ENCODE measurements around the gene CLCN2. TPM values are rescaled to one million over a fixed set of nuclear protein-coding genes. Genes with fewer than 3 reads are reported as not detected.
A peak's percentile ranks its signal among the peaks of the same experiment; 100 is the strongest.

CLCN2 gene
- total RNA-seq, 1 donor from 2014 or later, result 8.3 TPM

GRCh38 chr3:184360070-184360928, 1.1 kb downstream of the CLCN2 start:
- H3K36me3 Mint-ChIP-seq (ENCODE audit: low read depth), result peaks cover 17% of the 10 kb centered on the region
- intact Hi-C loops (cut with micrococcal nuclease), result loop anchor here (5.0 kb wide), 1 partner anchor 167 kb away; no protein-coding TSS in a partner anchor

GRCh38 chr3:184359610-184360009, 1.8 kb downstream of the CLCN2 start:
- Mint-ChIP-seq H3K27me3 (peaks cover 8% of the 10 kb centered on the region), H3K27ac (no peak overlapping the region), H3K36me3 (ENCODE audit: low read depth) (peaks cover 10% of the 10 kb centered on the region), H3K4me1 (peaks cover 8% of the 10 kb centered on the region), H3K9me3 (no peaks in the 10 kb centered on the region), H3K4me3 (peak overlapping the region; percentile 98)
- intact Hi-C loops (cut with micrococcal nuclease), result loop anchor here (5.0 kb wide), 1 partner anchor 168 kb away; no protein-coding TSS in a partner anchor
- no peak for DNase-seq

More at GRCh38 chr3:184360070-184360928, 1.1 kb downstream of the CLCN2 start:
- H3K4me1 Mint-ChIP-seq, result peaks cover 15% of the 10 kb centered on the region
- H3K27ac Mint-ChIP-seq, result peak overlapping the region; percentile 56
- no peaks in the 10 kb centered on the region for H3K9me3 Mint-ChIP-seq
- DNase-seq, result no peak
- H3K4me3 Mint-ChIP-seq, result peak overlapping the region; percentile 98
- H3K27me3 Mint-ChIP-seq, result peaks cover 8% of the 10 kb centered on the region

- no peak for DNase-seq
- intact Hi-C loops (cut with micrococcal nuclease), result no loop called here
- peaks cover 6% of the 10 kb centered on the region for H3K36me3 Mint-ChIP-seq (ENCODE audit: low read depth)
- H3K27ac Mint-ChIP-seq, result no peak overlapping the region
- H3K4me1 Mint-ChIP-seq, result peaks cover 4% of the 10 kb centered on the region
- H3K9me3 Mint-ChIP-seq, result no peaks in the 10 kb centered on the region
- no peak overlapping the region for H3K4me3 Mint-ChIP-seq
- peaks cover 8% of the 10 kb centered on the region for H3K27me3 Mint-ChIP-seq
Measured at GRCh38 chr3:184358921-184359350, 2.5 kb downstream of the CLCN2 start.

GRCh38 chr3:184358124-184358767, 3.2 kb downstream of the CLCN2 start:
- Mint-ChIP-seq H3K4me3 (no peak overlapping the region), H3K27ac (no peak overlapping the region), H3K4me1 (peaks cover 4% of the 10 kb centered on the region), H3K9me3 (no peaks in the 10 kb centered on the region), H3K36me3 (ENCODE audit: low read depth) (peaks cover 2% of the 10 kb centered on the region), H3K27me3 (peaks cover 8% of the 10 kb centered on the region)
- intact Hi-C loops (cut with micrococcal nuclease), result no loop called here
- DNase-seq, result no peak

GRCh38 chr3:184357248-184358123, 3.9 kb downstream of the CLCN2 start:
- no peak overlapping the region for H3K4me3 Mint-ChIP-seq
- intact Hi-C loops (cut with micrococcal nuclease), result no loop called here
- DNase-seq, result no peak
- peaks cover 6% of the 10 kb centered on the region for H3K27me3 Mint-ChIP-seq
- peaks cover 4% of the 10 kb centered on the region for H3K4me1 Mint-ChIP-seq
- H3K9me3 Mint-ChIP-seq, result no peaks in the 10 kb centered on the region
- H3K36me3 Mint-ChIP-seq (ENCODE audit: low read depth), result no peaks in the 10 kb centered on the region
- H3K27ac Mint-ChIP-seq, result no peak overlapping the region

- no peak overlapping the region for H3K27ac Mint-ChIP-seq
- DNase-seq, result no peak
- no peaks in the 10 kb centered on the region for H3K9me3 Mint-ChIP-seq
- no peaks in the 10 kb centered on the region for H3K36me3 Mint-ChIP-seq (ENCODE audit: low read depth)
- peaks cover 5% of the 10 kb centered on the region for H3K27me3 Mint-ChIP-seq
- H3K4me1 Mint-ChIP-seq, result no peaks in the 10 kb centered on the region
- intact Hi-C loops (cut with micrococcal nuclease), result no loop called here
- no peak overlapping the region for H3K4me3 Mint-ChIP-seq
Measured at GRCh38 chr3:184355261-184356040, 6.0 kb downstream of the CLCN2 start.

- DNase-seq, result no peak
- no peaks in the 10 kb centered on the region for H3K9me3 Mint-ChIP-seq
- no peak overlapping the region for H3K4me3 Mint-ChIP-seq
- H3K27me3 Mint-ChIP-seq, result no peaks in the 10 kb centered on the region
- H3K4me1 Mint-ChIP-seq, result no peaks in the 10 kb centered on the region
- no peak overlapping the region for H3K27ac Mint-ChIP-seq
- no peaks in the 10 kb centered on the region for H3K36me3 Mint-ChIP-seq (ENCODE audit: low read depth)
- intact Hi-C loops (cut with micrococcal nuclease), result no loop called here
Measured at GRCh38 chr3:184354754-184355153, 6.7 kb downstream of the CLCN2 start.

GRCh38 chr3:184354121-184354728, 7.2 kb downstream of the CLCN2 start:
- H3K4me3 Mint-ChIP-seq, result no peak overlapping the region
- no peaks in the 10 kb centered on the region for H3K36me3 Mint-ChIP-seq (ENCODE audit: low read depth)
- H3K27ac Mint-ChIP-seq, result no peak overlapping the region
- no peaks in the 10 kb centered on the region for H3K27me3 Mint-ChIP-seq
- peak; percentile 87 for DNase-seq
- intact Hi-C loops (cut with micrococcal nuclease), result no loop called here
- H3K4me1 Mint-ChIP-seq, result no peaks in the 10 kb centered on the region
- no peaks in the 10 kb centered on the region for H3K9me3 Mint-ChIP-seq

GRCh38 chr3:184353546-184353941, 7.9 kb downstream of the CLCN2 start:
- intact Hi-C loops (cut with micrococcal nuclease), result no loop called here
- Mint-ChIP-seq H3K4me3 (no peak overlapping the region), H3K36me3 (ENCODE audit: low read depth) (no peaks in the 10 kb centered on the region)

GRCh38 chr3:184352897-184353545, 8.4 kb downstream of the CLCN2 start:
- Mint-ChIP-seq H3K4me3 (no peak overlapping the region), H3K36me3 (ENCODE audit: low read depth) (no peaks in the 10 kb centered on the region), H3K4me1 (no peaks in the 10 kb centered on the region), H3K27ac (no peak overlapping the region), H3K9me3 (no peaks in the 10 kb centered on the region), H3K27me3 (no peaks in the 10 kb centered on the region)
- intact Hi-C loops (cut with micrococcal nuclease), result no loop called here
- DNase-seq, result no peak

More at GRCh38 chr3:184353546-184353941, 7.9 kb downstream of the CLCN2 start:
- H3K9me3 Mint-ChIP-seq, result no peaks in the 10 kb centered on the region
- no peaks in the 10 kb centered on the region for H3K4me1 Mint-ChIP-seq
- no peak overlapping the region for H3K27ac Mint-ChIP-seq
- DNase-seq, result no peak
- no peaks in the 10 kb centered on the region for H3K27me3 Mint-ChIP-seq

GRCh38 chr3:184352149-184352785, 9.1 kb downstream of the CLCN2 start:
- DNase-seq, result no peak
- Mint-ChIP-seq H3K27ac (no peak overlapping the region), H3K9me3 (no peaks in the 10 kb centered on the region), H3K27me3 (no peaks in the 10 kb centered on the region), H3K4me3 (no peak overlapping the region), H3K4me1 (peaks cover 4% of the 10 kb centered on the region), H3K36me3 (ENCODE audit: low read depth) (no peaks in the 10 kb centered on the region)
- intact Hi-C loops (cut with micrococcal nuclease), result no loop called here

GRCh38 chr3:184351511-184352148, 9.8 kb downstream of the CLCN2 start:
- no peaks in the 10 kb centered on the region for H3K36me3 Mint-ChIP-seq (ENCODE audit: low read depth)
- intact Hi-C loops (cut with micrococcal nuclease), result no loop called here
- no peaks in the 10 kb centered on the region for H3K27me3 Mint-ChIP-seq
- DNase-seq, result no peak
- H3K9me3 Mint-ChIP-seq, result no peaks in the 10 kb centered on the region
- H3K4me1 Mint-ChIP-seq, result peaks cover 4% of the 10 kb centered on the region
- no peak overlapping the region for H3K27ac Mint-ChIP-seq
- H3K4me3 Mint-ChIP-seq, result no peak overlapping the region

All from activated CD4-positive, alpha-beta T cell treated with anti-CD3 and anti-CD28 coated beads, Interleukin-2, amount 10 ng/mL, durations not matched to agents 24 days and 14 days (primary cell).